Activated naive CD4-positive, alpha-beta T cell treated with anti-CD3 and anti-CD28 coated beads, Interleukin-2, amount 10 ng/mL, durations not matched to agents 7 days and 5 days (primary cell): Measurements from ENCODE around the gene GFOD2.

ENCODE experiments used
- CTCF ChIA-PET: fragments of 350-600 bp; sonication (Branson Sonifier 250); formaldehyde crosslinking; loops from one replicate; lab custom pipeline; 2021; ENCODE audit warnings: antibody characterized with exemption; lab: Charles Lee
- DNase-seq: peaks from one replicate; pipeline ENCODE4 v3.0.0-alpha.2; 2020
- H3K27ac Mint-ChIP-seq: one replicate; pipeline ENCODE4 v1.8.0; 2021; ENCODE audit warnings: mild to moderate bottlenecking, moderate library complexity, mixed read lengths
- H3K27me3 Mint-ChIP-seq: one replicate; pipeline ENCODE4 v1.8.0; 2021; ENCODE audit warnings: mild to moderate bottlenecking, mixed read lengths
- H3K36me3 Mint-ChIP-seq: one replicate; pipeline ENCODE4 v1.8.0; 2021; ENCODE audit warnings: mixed read lengths
- H3K4me1 Mint-ChIP-seq: one replicate; pipeline ENCODE4 v1.8.0; 2021; ENCODE audit warnings: mixed read lengths
- H3K4me3 Mint-ChIP-seq: one replicate; pipeline ENCODE4 v1.8.0; 2021; ENCODE audit warnings: mild to moderate bottlenecking, moderate library complexity, mixed read lengths
- H3K9me3 Mint-ChIP-seq: one replicate; pipeline ENCODE4 v1.8.0; 2021; ENCODE audit warnings: mixed read lengths

GFOD2 gene

GRCh38 chr16:67749436-67750078 lies 30.4 kb upstream of the GFOD2 start:
- peaks cover 7% of the 10 kb centered on the region for H3K36me3 Mint-ChIP-seq
- H3K27ac Mint-ChIP-seq = no peak overlapping the region
- H3K27me3 Mint-ChIP-seq = no peaks in the 10 kb centered on the region
- no peaks in the 10 kb centered on the region for H3K9me3 Mint-ChIP-seq
- CTCF ChIA-PET = no interaction called here
- no peak overlapping the region for H3K4me3 Mint-ChIP-seq
- no peak for DNase-seq
- no peaks in the 10 kb centered on the region for H3K4me1 Mint-ChIP-seq

- Mint-ChIP-seq H3K27ac (peak overlapping the region; percentile 2), H3K27me3 (no peaks in the 10 kb centered on the region), H3K9me3 (no peaks in the 10 kb centered on the region), H3K36me3 (peaks cover 7% of the 10 kb centered on the region), H3K4me1 (no peaks in the 10 kb centered on the region), H3K4me3 (no peak overlapping the region)
- DNase-seq = no peak
- CTCF ChIA-PET = no interaction called here
Observed at GRCh38 chr16:67748834-67749233, 29.7 kb upstream of the GFOD2 start.

- no peaks in the 10 kb centered on the region for H3K27me3 Mint-ChIP-seq
- H3K36me3 Mint-ChIP-seq = peaks cover 13% of the 10 kb centered on the region
- H3K27ac Mint-ChIP-seq = no peak overlapping the region
- CTCF ChIA-PET = no interaction called here
- H3K9me3 Mint-ChIP-seq = no peaks in the 10 kb centered on the region
- H3K4me1 Mint-ChIP-seq = no peaks in the 10 kb centered on the region
- no peak overlapping the region for H3K4me3 Mint-ChIP-seq
- no peak for DNase-seq
Observed at GRCh38 chr16:67746846-67747245, 27.7 kb upstream of the GFOD2 start.

- CTCF ChIA-PET = interaction anchor here (0.8 kb wide), 1 partner anchor 76 kb away, joined by 3 read pairs; no protein-coding TSS in a partner anchor
- no peak for DNase-seq
- H3K4me1 Mint-ChIP-seq = peaks cover 2% of the 10 kb centered on the region
- no peak overlapping the region for H3K27ac Mint-ChIP-seq
- no peaks in the 10 kb centered on the region for H3K27me3 Mint-ChIP-seq
- H3K9me3 Mint-ChIP-seq = no peaks in the 10 kb centered on the region
- H3K36me3 Mint-ChIP-seq = peaks cover 19% of the 10 kb centered on the region
- H3K4me3 Mint-ChIP-seq = no peak overlapping the region
Observed at GRCh38 chr16:67741118-67741517, 22.0 kb upstream of the GFOD2 start.

- no peak overlapping the region for H3K4me3 Mint-ChIP-seq
- no peak for DNase-seq
- H3K27ac Mint-ChIP-seq = no peak overlapping the region
- CTCF ChIA-PET = no interaction called here
- no peaks in the 10 kb centered on the region for H3K9me3 Mint-ChIP-seq
- H3K4me1 Mint-ChIP-seq = peaks cover 2% of the 10 kb centered on the region
- peaks cover 19% of the 10 kb centered on the region for H3K36me3 Mint-ChIP-seq
- no peaks in the 10 kb centered on the region for H3K27me3 Mint-ChIP-seq
Observed at GRCh38 chr16:67740391-67740790, 21.3 kb upstream of the GFOD2 start.

GRCh38 chr16:67736858-67737257 lies 17.7 kb upstream of the GFOD2 start:
- Mint-ChIP-seq H3K27me3 (no peaks in the 10 kb centered on the region), H3K9me3 (no peaks in the 10 kb centered on the region)

GRCh38 chr16:67734731-67735201 lies 15.7 kb upstream of the GFOD2 start:
- peaks cover 2% of the 10 kb centered on the region for H3K4me1 Mint-ChIP-seq
- no peaks in the 10 kb centered on the region for H3K9me3 Mint-ChIP-seq
- peaks cover 16% of the 10 kb centered on the region for H3K36me3 Mint-ChIP-seq
- H3K4me3 Mint-ChIP-seq = no peak overlapping the region
- H3K27ac Mint-ChIP-seq = no peak overlapping the region
- no peaks in the 10 kb centered on the region for H3K27me3 Mint-ChIP-seq
- DNase-seq = no peak
- CTCF ChIA-PET = no interaction called here

More at GRCh38 chr16:67736858-67737257, 17.7 kb upstream of the GFOD2 start:
- H3K27ac Mint-ChIP-seq = peak overlapping the region; percentile 42
- CTCF ChIA-PET = no interaction called here
- H3K4me1 Mint-ChIP-seq = peaks cover 2% of the 10 kb centered on the region
- H3K36me3 Mint-ChIP-seq = peaks cover 9% of the 10 kb centered on the region
- H3K4me3 Mint-ChIP-seq = no peak overlapping the region
- no peak for DNase-seq

GRCh38 chr16:67733734-67734470 lies 14.8 kb upstream of the GFOD2 start:
- H3K9me3 Mint-ChIP-seq = no peaks in the 10 kb centered on the region
- H3K4me3 Mint-ChIP-seq = no peak overlapping the region
- no peak overlapping the region for H3K27ac Mint-ChIP-seq
- H3K4me1 Mint-ChIP-seq = peaks cover 2% of the 10 kb centered on the region
- H3K36me3 Mint-ChIP-seq = peaks cover 24% of the 10 kb centered on the region
- CTCF ChIA-PET = no interaction called here
- H3K27me3 Mint-ChIP-seq = no peaks in the 10 kb centered on the region
- no peak for DNase-seq

GRCh38 chr16:67731753-67732095 lies 12.6 kb upstream of the GFOD2 start:
- H3K36me3 Mint-ChIP-seq = peaks cover 29% of the 10 kb centered on the region
- H3K4me1 Mint-ChIP-seq = peaks cover under 1% of the 10 kb centered on the region
- no peak for DNase-seq
- H3K27me3 Mint-ChIP-seq = no peaks in the 10 kb centered on the region
- no peak overlapping the region for H3K4me3 Mint-ChIP-seq
- no peaks in the 10 kb centered on the region for H3K9me3 Mint-ChIP-seq
- H3K27ac Mint-ChIP-seq = no peak overlapping the region
- CTCF ChIA-PET = no interaction called here

- Mint-ChIP-seq H3K4me3 (no peak overlapping the region), H3K27me3 (no peaks in the 10 kb centered on the region), H3K9me3 (no peaks in the 10 kb centered on the region), H3K36me3 (peaks cover 27% of the 10 kb centered on the region), H3K27ac (peak overlapping the region; percentile 62), H3K4me1 (no peaks in the 10 kb centered on the region)
- no peak for DNase-seq
- CTCF ChIA-PET = no interaction called here
Observed at GRCh38 chr16:67731071-67731752, 12.1 kb upstream of the GFOD2 start.

- Mint-ChIP-seq H3K4me1 (no peaks in the 10 kb centered on the region), H3K27ac (no peak overlapping the region), H3K36me3 (peaks cover 28% of the 10 kb centered on the region), H3K27me3 (no peaks in the 10 kb centered on the region), H3K4me3 (no peak overlapping the region), H3K9me3 (no peaks in the 10 kb centered on the region)
- DNase-seq = no peak
- CTCF ChIA-PET = no interaction called here
Observed at GRCh38 chr16:67730326-67730725, 11.2 kb upstream of the GFOD2 start.

GRCh38 chr16:67729636-67730248 lies 10.6 kb upstream of the GFOD2 start:
- H3K27ac Mint-ChIP-seq = no peak overlapping the region
- H3K27me3 Mint-ChIP-seq = no peaks in the 10 kb centered on the region
- peaks cover 31% of the 10 kb centered on the region for H3K36me3 Mint-ChIP-seq
- H3K4me3 Mint-ChIP-seq = no peak overlapping the region
- CTCF ChIA-PET = interaction anchor here (1.4 kb wide), 1 partner anchor 11 kb away, joined by 4 read pairs; no protein-coding TSS in a partner anchor
- H3K9me3 Mint-ChIP-seq = no peaks in the 10 kb centered on the region
- H3K4me1 Mint-ChIP-seq = no peaks in the 10 kb centered on the region
- no peak for DNase-seq

GRCh38 chr16:67727521-67728485 lies 8.7 kb upstream of the GFOD2 start:
- Mint-ChIP-seq H3K27me3 (no peaks in the 10 kb centered on the region), H3K27ac (no peak overlapping the region), H3K4me1 (no peaks in the 10 kb centered on the region), H3K36me3 (peaks cover 37% of the 10 kb centered on the region), H3K4me3 (no peak overlapping the region), H3K9me3 (no peaks in the 10 kb centered on the region)
- no peak for DNase-seq
- CTCF ChIA-PET = interaction anchor here (1.2 kb wide), 1 partner anchor 89 kb away, joined by 4 read pairs; no protein-coding TSS in a partner anchor
